HG03439 (cell line): ENCODE data around the gene OR4D9.

Source experiments
- ATAC-seq: cut with Tn5 transposase; IDR thresholded peaks from one replicate; pipeline ENCODE4 v1.9.1; 2021; ENCODE audit warnings: mild to moderate bottlenecking, moderate library complexity; ENCODE audit not compliant: unreplicated experiment

OR4D9 gene

DNA sequence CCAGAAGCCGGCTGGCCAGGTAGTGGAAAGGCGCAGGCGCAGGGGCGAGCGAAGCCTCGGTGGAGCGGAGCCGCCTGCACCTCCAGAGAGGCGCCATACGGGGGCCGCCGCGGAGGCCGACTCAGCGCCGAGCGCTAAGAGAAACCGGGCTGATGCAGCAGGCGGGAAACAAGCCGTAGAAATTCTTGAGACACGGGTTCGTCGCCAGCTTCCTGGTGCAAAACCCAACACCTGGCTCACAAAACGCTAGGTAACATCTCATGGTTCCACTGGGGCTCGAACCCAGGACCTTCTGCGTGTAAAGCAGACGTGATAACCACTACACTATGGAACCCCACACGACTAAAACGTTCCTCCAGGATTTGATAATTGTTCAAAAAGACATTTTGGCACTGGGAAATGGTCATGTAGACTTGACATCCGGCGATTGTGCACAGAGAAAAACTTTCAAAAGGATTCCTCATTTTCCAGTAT, 39.1 kb downstream of the OR4D9 start:
- ATAC-seq = peak; percentile 84

DNA sequence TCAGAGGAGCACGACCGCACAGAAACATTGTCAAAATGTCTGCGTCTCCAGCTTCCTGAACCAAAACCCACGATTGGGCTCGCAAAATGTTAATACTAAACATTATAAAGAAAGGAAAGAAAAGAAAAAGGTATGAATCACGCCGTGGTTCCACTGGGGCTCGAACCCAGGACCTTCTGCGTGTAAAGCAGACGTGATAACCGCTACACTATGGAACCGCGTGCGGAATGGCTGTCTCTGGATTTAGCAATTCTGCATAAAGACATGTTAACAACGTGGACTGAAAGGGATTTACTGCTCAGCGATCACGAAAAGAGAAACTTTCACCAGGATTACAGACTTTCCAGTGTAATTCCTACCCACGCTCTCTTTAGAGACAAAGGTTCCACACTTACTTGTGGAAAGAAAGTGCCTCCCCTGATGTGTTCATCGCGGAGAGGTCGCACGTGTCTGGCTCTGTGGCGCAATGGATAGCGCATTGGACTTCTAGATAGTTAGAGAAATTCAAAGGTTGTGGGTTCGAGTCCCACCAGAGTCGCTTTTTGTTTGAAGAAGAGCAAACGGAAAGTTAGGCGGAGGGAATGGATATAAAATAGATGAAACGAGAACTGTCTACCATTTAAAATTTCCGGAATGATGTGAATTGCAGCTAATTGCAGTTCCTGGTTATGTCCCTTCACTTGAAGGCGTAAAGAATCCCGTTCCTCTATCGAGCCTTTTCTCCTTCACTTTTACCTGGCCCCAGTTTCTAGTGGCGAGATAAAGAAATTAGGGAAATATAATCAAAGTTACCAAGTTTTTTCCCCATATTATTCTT, 39.7 kb downstream of the OR4D9 start:
- peak; percentile 43 for ATAC-seq

DNA sequence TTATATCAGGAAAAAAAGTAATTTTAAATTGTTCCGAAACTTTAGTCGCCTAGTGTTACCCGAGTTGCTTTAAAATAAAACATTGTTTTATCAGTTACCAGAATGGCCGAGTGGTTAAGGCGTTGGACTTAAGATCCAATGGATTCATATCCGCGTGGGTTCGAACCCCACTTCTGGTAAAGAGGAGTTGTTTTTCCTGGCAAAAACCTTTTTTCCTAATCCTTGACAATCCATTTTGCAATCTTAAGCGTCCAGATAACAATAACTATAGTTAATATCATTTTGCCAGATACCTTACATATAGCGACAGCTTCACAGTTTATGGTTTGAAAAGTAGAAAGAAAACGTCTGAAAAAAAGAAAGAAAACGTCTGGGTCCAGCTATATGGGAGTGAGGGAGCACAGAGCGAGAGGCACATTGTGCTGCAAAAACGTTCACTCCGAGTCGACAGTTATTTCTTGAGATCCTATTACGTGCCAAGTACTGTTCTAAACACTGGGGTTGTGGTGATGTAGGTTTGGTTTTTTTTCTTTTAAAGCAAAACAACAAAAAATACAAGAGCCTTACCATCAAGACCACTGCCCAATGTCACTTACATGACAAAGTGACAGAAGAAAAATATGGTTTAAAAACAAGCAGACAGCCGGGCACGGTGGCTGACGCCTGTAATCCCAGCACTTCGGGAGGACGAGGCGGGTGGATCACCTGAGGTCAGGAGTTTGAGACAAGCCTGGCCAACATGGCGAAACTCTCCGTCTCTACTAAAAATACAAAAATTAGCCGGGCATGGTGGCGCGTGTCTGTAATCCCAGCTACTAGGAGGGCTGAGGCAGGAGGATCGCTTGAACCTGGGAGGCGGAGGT, 40.6 kb downstream of the OR4D9 start:
- ATAC-seq = no peak

DNA sequence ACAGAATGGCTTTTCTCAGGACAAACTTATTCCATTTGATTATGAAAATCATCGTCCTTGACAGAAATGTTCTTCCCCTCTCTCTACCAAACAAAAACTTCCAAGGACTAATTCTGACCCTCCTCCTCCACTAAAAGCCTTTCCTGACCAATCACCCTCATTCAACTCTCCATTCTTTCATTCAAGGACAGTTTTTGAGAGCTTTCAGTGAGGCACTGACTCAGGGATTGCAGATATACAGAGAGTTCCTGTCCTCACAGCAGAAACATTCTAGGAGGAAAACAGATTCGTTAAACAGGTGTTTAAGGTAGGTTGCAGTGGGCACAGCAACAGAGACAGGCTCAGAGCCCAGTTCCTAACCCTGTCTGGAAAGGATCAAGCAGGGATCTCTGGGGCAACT, 41.5 kb downstream of the OR4D9 start:
- ATAC-seq = no peak

DNA sequence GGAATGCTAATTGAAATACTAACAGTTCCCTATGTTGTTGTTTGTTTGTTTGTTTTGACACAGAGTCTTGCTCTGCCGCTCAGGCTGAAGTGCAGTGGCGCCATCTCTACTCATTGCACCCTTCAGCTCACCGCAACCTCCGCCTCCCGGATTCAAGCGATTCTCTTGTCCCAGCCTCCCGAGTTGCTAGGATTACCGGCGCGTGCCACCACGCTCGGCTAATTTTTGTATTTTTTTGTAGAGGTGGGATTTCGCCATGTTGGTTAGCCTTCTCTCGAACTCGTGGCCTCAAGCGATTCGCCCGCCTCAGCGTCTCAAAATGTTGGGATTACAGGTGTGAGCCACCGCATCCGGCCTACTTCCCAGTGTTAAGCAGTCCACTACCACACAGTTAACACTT, 42.0 kb downstream of the OR4D9 start:
- no peak for ATAC-seq

DNA sequence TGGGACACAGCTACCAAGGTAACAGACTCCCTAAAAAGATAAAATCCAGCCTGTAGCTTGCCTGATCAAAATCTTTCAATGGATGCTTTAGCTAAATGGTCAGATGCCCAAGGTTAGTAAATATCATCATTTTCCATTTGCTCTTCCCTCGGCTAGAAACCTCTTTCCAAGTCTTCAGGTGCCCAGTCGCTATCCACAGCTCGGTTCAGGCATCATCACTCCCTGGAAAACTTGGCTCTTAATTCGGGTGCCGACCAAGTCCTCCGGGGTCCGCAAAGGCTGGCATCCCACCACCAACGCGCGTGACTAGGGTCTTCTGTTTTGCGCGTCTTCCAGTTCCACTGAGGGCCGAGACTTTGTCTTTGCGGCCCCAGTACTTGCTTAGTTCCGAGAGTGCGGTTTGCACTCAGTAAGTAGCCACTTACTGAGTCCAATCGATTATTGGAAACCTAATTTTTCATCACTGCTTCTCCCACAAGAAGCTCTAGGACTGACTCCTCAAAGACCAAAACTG, 44.3 kb downstream of the OR4D9 start:
- no peak for ATAC-seq

DNA sequence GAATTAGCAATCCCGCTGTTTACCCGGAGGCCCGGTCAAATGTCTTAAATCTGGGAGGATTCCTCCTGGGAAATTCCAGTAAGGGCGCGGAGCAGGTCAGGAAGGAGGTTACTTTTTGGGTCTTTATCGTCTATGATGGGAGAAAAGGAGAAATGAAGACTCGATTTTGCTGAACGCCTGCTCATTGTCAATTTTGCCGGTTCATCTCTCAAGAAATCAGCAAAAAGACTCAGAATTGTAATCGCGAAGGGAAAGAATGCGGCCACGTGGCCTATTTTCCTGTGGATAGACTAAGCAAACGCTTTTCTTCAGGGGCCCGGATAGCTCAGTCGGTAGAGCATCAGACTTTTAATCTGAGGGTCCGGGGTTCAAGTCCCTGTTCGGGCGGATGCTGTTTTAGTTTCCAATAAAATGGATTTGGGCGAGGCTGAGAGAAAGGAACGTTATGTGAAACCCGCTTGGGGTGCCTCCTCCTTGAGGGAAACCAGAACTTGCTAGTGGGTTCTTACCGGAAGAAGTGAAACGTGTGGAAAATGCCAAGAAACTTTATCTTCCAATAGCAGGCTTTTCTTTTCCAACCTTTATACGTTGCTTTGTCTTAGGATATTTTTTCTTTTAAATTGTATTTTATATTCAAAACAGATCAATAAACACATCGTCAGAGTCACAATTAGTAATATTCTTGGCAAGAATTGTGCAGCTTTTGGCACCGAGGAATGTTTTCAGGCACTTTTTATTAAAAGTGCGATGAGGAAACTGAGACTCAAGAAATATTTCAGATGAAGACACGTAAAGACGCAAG, 45.0 kb downstream of the OR4D9 start:
- no peak for ATAC-seq

DNA sequence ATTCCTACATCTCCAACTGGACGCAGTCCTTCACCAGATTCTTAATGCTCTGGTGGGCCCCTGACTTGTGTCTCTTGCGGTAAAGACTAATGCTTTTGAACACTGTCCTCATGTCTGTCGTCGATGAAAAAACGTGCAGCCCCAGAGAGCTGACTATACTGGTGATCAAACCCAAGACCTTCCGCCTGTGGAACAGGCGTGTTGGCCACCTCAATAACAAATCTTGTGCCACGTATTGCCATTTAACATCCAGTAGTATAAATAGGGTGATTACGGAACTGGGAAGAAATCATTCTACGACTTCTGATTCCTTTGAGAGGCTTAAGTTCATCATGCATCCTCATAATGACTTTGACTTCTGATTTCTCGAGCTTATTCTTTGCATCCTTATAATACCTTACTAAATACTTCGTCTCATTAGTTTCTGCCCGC, 45.6 kb downstream of the OR4D9 start:
- no peak for ATAC-seq

DNA sequence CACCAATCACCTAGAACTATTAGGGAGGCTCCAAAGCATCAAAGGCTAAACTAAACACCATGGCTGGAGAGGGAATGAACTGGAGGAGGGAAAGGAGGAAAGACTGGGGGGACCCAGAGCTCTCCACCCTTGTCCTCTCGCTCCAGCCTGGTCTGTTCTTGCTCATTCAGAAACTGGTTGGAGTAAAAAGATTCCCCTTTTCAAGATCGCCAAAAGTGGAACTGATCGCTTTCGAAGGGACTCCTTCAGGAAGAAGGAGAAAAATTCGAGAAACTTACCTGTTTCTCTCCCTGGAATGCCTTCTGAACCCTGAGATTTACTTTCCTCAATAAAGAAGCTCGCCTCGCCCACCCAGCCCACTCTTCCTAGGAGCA, 46.9 kb downstream of the OR4D9 start:
- ATAC-seq = no peak

DNA sequence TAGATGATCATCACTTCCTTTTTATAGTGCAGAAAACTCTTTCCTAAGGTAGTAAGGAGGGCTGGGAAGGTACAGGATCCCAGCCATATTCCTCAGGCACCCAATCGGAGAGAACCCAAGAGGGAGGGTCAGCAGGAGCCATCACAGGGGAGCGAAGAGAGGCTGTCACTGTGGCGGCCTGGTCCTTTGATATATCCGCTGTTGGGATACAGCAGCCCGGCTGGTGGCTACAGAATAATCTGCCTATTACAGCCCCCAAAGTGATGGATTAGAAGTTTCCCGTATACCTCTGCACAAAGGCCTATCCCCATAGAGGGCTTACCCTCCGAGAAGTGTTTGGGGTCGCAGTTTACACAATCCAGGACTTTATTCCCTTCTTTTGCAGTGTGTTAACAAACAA, 48.5 kb downstream of the OR4D9 start:
- no peak for ATAC-seq

DNA sequence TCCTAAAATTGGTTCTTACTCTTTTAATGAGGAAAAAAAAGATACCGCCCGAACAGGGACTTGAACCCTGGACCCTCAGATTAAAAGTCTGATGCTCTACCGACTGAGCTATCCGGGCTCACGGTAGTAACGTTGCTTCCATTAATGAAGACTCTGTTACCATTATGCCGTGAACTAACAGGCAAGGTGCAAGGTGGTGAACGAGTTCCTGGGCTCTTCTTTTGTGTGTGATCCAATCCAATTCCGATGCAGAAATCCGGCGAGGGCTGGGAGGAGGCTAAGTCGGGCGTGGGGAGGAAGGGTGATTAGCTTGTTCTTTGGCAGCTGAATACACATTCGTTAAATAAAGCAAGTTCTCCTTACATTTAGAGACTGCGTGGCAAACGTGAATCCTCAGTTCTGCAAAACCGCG, 49.0 kb downstream of the OR4D9 start:
- ATAC-seq = peak; percentile 37

DNA sequence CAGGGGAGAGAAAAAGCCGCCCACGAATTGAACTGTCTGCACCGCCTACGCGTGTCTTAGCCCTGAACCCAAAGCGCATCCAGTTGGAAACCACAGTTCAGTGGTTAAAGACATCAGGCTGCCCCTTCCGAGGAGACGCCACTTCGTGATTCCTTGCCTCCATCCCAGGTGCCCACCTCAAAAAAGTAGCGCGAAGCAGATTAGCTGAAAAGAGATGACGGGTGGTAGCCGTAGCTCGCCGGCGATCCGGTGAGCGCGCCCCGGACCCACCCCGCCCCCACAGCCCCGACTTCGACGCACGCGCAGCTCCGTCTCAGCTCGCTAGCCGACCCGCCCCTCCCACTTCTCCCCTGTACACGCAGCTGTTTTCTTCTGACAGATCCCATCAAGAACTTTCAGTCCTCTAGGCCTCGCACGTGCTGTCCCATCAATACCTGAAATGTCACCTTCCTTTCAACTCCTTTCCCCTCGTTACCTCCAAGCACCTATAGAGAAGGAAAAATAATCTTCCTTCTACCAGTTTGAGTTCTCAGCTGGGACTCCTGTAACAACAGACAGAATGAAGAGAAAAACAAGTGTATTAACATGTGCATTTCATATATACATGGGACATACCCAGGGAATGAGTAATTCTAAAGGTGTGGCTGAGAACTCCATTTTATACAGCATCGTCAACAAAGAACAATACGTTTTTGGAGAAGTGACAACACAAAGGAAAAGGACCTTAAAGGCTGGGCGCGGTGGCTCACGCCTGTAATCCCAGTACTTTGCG, 49.5 kb downstream of the OR4D9 start:
- peak; percentile 38 for ATAC-seq

DNA sequence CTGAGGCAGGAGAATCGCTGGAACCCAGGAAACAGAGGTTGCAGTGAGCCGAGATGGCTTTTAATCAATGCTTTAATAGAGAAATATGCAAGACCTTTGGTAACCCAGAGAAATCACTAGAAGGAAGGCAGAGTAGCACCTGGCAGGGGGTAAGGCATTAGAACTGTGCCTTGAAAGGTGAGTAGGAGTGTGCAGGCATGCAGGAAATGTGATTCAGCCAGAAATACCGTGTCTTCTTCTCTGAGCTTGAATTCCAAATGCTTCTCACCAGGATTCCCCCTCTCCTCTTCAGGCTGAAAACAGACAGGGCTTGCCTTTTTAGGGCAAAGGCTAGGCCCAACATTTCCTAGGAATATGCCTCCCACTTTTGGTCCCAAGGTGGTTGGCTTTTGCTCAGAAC, 51.0 kb downstream of the OR4D9 start:
- ATAC-seq = no peak
